Activated CD8-positive, alpha-beta memory T cell treated with anti-CD3 and anti-CD28 coated beads for 36 hours (primary cell): ENCODE measurements around the gene TMEM92. TPM values are rescaled to one million over a fixed set of nuclear protein-coding genes. Genes with fewer than 3 reads are reported as not detected.
"Not testable (repeated sequence)": the region's sequence is repeated elsewhere in the genome, so short reads cannot be mapped to it uniquely, and the experiment has no call there.

ENCODE experiments used
- CTCF ChIA-PET: fragments of 350-600 bp; sonication (Branson Sonifier 250); formaldehyde crosslinking; loops from one replicate; lab custom pipeline; 2021; ENCODE audit warnings: antibody characterized with exemption; lab: Charles Lee
- POLR2A ChIA-PET: fragments of 350-600 bp; sonication (Branson Sonifier 250); formaldehyde crosslinking; loops from one replicate; lab custom pipeline; 2021; ENCODE audit warnings: antibody characterized with exemption; lab: Charles Lee
- total RNA-seq, 2 experiments: library from RNA; stranded (reverse); gene quantifications; one replicate each; pipeline ENCODE4 v1.2.3, GENCODE V29; 2021

TMEM92 gene
- total RNA-seq, 2 experiments from 2014 or later: not detected

DNA sequence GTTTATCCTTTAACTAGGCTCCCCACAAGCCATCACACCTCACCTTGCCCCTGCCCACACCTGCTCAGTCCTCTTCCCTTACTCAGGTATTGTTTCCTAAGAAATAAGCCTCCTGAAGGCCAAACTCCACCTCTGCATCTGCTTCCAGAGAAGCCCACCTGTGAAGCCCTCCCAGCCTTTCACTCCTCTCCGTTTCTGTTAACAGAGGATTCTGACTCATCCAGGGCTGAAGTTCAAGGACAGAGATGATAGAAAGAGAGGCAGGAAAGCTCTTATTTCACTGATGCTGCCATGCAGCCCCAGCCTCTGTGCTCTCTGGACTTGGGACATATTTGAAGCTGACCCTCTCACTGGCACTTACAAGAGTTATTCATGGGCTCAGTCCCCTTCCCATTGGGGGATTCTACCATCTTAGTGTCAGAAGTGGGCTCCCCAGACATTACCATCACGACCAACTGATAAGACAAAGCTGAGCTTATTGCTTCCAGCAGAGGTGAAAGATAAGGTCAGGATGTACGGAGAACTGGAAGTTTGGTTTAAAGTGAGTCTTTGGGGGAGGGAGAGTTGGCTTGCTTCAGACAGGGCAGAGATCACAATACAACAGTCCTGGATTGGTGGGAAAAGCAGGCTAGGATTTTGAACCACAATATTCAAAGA, 36.3 kb downstream of the TMEM92 start:
- ChIA-PET CTCF (interaction anchor here (0.6 kb wide), 1 partner anchor 194 kb away, joined by 5 read pairs; no protein-coding TSS in a partner anchor), POLR2A (no interaction called here)

DNA sequence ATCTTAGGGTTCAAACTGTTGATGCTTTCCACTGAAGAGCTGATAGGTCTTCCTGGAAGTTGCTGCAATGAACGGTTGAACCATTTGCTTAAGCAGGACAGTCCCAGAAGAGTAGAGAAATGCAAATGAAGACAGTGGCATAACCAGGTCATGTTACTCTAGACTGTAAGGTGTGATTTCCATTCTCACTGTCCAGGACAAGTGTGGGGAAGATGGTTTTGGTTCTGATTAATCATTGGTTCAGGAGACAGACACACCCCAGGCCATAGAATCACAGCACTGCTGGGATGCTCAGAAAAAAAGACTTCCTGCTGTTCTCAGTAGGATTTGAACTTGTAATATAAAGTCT, 36.8 kb downstream of the TMEM92 start:
- POLR2A ChIA-PET: no interaction called here
- CTCF ChIA-PET: interaction anchor here (0.6 to 1.8 kb wide), 2 partner anchors 14 to 195 kb away, joined by 5 to 6 read pairs; no protein-coding TSS in a partner anchor

GRCh38 chr17:50311483-50311882, 37.2 kb downstream of the TMEM92 start:
- ChIA-PET CTCF (interaction anchor here (1.8 kb wide), 1 partner anchor 14 kb away, joined by 6 read pairs; no protein-coding TSS in a partner anchor), POLR2A (no interaction called here)

- POLR2A ChIA-PET: no interaction called here
- CTCF ChIA-PET: interaction anchor here (0.9 to 1.8 kb wide), 3 partner anchors 14 to 112 kb away, joined by 4 to 7 read pairs (median 6); no protein-coding TSS in a partner anchor
These were observed 38.0 kb downstream of the TMEM92 start for GRCh38 chr17:50312308-50312707.

DNA sequence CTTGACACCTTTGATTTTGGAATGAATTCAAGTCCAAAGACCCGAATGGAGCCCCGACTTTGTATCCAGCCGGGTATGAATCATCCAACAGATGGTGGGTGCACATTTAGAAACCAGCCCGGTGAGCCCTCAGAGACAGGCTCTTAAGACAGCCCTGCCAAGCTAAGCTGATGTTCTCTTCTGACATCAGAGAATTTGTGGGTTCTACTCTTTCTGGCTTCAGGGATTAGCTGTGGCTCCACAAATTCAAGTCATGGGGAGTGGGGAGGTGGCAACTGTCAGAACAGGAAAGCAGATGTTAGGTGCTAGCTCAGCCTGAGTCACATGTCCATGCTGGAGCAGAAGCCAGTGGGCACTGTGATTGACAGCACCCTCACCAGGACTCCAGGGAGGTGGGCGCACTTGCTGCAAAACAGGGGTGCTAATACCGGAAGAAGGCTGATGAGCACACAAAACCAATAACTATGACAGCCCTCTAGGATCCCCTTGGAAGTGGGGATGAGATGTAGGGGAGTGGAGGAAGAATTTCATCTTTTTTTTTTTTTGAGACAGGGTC, 40.3 kb downstream of the TMEM92 start:
- CTCF ChIA-PET: no interaction called here
- POLR2A ChIA-PET: no interaction called here

DNA sequence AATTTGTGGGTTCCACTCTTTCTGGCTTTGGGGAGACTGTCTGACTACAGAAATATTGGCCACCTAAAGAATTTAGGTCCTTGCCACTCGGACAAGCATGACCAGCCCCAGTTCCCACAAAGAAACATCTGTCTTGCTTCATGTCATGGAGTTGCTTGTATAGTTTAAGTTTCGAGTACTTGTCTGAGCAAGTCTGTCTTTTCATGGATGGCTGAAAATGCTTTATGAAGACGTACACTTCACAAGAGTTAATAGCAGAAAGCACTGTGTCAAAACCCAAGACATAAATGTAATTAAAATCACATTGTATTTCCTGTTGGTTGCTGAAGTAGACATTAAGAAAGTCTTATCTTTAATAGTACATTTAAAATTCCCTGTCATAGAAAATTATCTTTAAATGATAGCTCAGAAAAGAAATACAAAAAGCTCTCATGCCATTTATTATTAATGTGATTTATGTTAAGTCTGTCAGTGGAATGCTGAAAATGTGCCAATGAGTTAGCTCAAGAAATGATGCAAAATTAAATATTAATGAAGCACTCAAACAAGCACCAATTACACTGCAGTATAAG, 41.8 kb downstream of the TMEM92 start:
- ChIA-PET POLR2A (no interaction called here), CTCF (interaction anchor here (1.4 kb wide), 1 partner anchor 29 kb away, joined by 3 read pairs; no protein-coding TSS in a partner anchor)

DNA sequence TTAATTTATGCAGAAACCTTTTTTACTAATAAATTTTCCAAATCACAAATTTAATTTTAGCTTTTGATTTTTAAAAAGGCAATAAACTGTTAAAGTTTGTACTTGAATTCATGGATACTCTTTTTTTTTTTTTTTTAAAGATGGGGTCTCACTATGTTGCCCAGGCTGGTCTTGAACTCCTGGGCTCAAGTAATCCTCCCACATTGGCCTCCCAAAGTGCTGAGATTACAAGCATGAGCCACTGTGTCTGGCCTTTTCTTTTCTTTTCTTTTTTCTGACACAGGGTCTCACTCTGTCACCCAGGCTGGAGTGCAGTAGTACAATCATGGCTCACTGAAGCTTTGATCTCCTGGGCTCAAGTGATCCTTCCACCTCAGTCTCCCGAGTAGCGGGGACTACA, 42.4 kb downstream of the TMEM92 start:
- POLR2A ChIA-PET: not testable (repeated sequence)
- CTCF ChIA-PET: interaction anchor here (1.1 to 1.4 kb wide), 2 partner anchors 12 to 28 kb away, joined by 3 read pairs; no protein-coding TSS in a partner anchor

GRCh38 chr17:50317121-50317520, 42.9 kb downstream of the TMEM92 start:
- CTCF ChIA-PET: interaction anchor here (1.1 kb wide), 1 partner anchor 13 kb away, joined by 3 read pairs; no protein-coding TSS in a partner anchor
- POLR2A ChIA-PET: no interaction called here

DNA sequence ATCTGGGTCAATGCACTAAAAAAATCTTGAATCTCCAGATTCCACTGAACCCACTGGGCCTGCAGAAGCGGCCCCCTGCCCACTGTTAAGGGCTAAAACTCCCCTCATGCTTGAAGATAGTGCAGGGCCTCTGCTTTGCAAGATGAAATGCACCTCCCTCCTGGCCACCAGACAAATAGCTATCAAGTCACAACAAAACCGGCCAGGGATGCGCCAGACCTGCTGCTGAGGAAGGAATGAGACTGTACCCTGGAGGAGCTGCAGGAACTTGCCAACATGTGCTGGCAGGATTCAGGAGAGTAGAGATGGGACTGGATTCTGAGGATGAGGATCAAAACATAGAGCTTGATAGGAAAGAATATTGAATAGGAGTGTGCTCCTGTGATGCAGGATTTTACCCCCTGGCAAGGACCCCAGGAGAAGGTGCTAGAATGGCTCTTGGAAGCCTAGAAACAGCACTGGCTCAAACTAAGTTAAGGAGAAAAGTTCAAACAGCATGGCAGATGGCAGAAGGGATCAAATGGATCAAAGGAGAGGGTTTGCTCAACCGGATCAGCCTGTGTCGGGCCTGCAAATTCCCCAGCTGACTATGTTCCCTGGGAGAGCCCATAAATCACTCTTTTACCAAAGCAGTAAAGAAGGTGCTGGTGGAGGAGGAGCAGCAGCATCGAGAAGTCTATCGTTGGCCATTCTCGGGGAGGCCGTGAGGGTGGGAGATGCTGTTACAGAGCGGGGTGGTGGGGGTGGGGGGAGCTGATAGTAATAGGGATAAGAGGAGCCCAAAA, 44.4 kb downstream of the TMEM92 start:
- CTCF ChIA-PET: interaction anchor here (1.3 kb wide), 1 partner anchor 117 kb away, joined by 4 read pairs; the partner anchor contains the start of gene COL1A1
- POLR2A ChIA-PET: no interaction called here

GRCh38 chr17:50319306-50320004, 45.2 kb downstream of the TMEM92 start:
- CTCF ChIA-PET: interaction anchor here (1.0 to 1.3 kb wide), 3 partner anchors 52 to 119 kb away, joined by 3 to 4 read pairs (median 4); partner anchors contain the start of gene COL1A1
- POLR2A ChIA-PET: no interaction called here

GRCh38 chr17:50322271-50322670, 48.0 kb downstream of the TMEM92 start:
- ChIA-PET POLR2A (no interaction called here), CTCF (interaction anchor here (1.2 kb wide), 1 partner anchor 11 kb away, joined by 3 read pairs; no protein-coding TSS in a partner anchor)

DNA sequence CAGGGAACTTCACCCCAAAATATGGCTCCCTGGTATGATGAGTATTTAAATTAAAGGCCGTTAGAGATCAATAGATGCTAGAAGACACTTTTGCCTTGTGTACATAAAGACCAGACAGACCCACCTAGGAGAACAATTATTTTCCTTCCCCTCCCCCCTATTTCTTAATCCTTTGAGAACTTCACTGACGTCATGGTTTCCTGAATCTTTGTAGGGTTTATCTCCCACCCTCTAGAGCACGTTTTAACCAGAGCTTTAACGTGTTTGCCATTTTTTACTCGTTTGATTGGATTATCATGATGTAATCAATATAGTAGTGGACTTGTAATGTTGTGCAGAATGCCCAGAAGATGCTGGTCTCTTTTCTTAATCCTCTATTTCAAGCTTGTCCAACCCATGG, 48.8 kb downstream of the TMEM92 start:
- POLR2A ChIA-PET: no interaction called here
- CTCF ChIA-PET: interaction anchor here (0.6 to 1.2 kb wide), 2 partner anchors 10 to 14 kb away, joined by 3 read pairs; no protein-coding TSS in a partner anchor

GRCh38 chr17:50325906-50326305, 51.6 kb downstream of the TMEM92 start:
- ChIA-PET POLR2A (interaction anchor here (0.6 kb wide), 1 partner anchor 1815 kb away, joined by 3 read pairs; no protein-coding TSS in a partner anchor), CTCF (interaction anchor here (1.0 kb wide), 1 partner anchor 14 kb away, joined by 4 read pairs; no protein-coding TSS in a partner anchor)

- CTCF ChIA-PET: interaction anchor here (1.0 kb wide), 1 partner anchor 15 kb away, joined by 4 read pairs; no protein-coding TSS in a partner anchor
- POLR2A ChIA-PET: no interaction called here
These were observed 52.6 kb downstream of the TMEM92 start for GRCh38 chr17:50326831-50327364.

DNA sequence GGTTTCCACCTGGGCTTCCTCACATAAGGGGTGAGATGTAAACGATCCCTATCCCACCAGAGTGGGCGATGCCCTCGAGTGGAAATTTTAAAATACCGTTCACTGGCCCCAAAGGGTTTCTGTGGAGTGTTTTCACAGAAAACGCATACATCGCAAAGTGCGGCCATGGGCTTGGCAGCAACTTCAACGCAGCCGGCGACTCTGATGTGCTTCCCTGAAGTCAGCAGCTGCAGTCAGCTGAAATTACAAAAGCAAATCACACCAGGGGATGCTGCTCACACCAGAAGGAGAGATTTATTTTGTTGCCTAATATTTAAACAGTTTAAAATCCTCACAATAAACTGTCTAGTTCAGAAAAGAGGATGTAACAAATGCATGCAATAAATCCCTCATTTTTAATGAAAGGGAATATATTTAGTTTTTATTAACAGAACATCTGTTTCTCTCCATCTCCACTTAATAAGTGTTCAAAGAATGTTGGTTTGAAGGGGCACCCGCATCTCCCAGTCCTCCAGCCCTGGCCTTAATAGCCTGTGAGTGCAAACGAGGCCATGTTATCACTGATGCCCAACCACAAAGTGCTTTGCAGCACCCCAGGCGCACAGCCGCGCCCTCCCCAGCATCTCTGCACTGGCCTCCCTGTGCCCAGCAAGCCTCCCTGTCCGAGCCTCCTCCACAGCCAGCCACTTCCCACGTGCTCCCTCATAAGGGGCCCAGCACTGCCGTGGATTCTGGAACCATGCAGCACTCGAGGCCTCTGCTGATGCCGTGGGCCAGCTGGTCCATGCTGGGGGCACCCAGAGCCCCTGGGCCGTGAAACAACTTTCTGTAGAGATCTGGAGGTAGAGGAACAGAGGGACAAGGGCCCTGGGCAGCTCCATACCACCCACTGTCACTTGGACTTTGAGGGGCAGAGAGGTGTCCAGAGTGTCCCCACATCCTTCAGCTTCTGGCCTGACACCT, 54.4 kb downstream of the TMEM92 start:
- ChIA-PET POLR2A (no interaction called here), CTCF (interaction anchor here (1.2 kb wide), 1 partner anchor 128 kb away, joined by 3 read pairs; no protein-coding TSS in a partner anchor)

GRCh38 chr17:50329716-50330115, 55.5 kb downstream of the TMEM92 start:
- CTCF ChIA-PET: interaction anchor here (1.2 kb wide), 1 partner anchor 129 kb away, joined by 3 read pairs; no protein-coding TSS in a partner anchor
- POLR2A ChIA-PET: no interaction called here
